HepG2 (cell line): ENCODE results near the gene SRRM4. TPM values are rescaled to one million over a fixed set of nuclear protein-coding genes. Genes with fewer than 3 reads are reported as not detected.

Experiments
- ATAC-seq: fragments of 200-7000 bp; cut with Tn5 transposase; 3 replicates; pipeline ENCODE4 v1.9.1; 2020; ENCODE audit warnings: mild to moderate bottlenecking, moderate library complexity
- BruUV-seq: library from RNA; stranded (reverse); fragments of 400-500 nt; replicated peaks from 2 replicates; lab custom pipeline; 2021; lab: Mats Ljungman, UMichigan
- CTCF ChIA-PET: fragments of 300-600 bp; formaldehyde crosslinking; extraction: SDS; loops from one replicate; lab custom pipeline; 2021; ENCODE audit warnings: low total read pairs, inconsistent platforms, low intra/inter-chr PET ratio; lab: Yijun Ruan, JAX
- POLR2A ChIA-PET: fragments of 350-600 bp; sonication (Branson Sonifier 250); formaldehyde crosslinking; loops from one replicate; lab custom pipeline; 2020; ENCODE audit warnings: antibody characterized with exemption, inconsistent platforms; lab: Yijun Ruan, JAX
- DNase-seq: peaks from one replicate; pipeline ENCODE4 v3.0.0-alpha.2; 2015; ENCODE audit warnings: low spot score
- FAIRE-seq: peaks from 3 replicates; lab custom pipeline; 2011; peaks lifted over from hg19 to GRCh38; lab: Jason Lieb, UNC
- H2AFZ ChIP-seq: one replicate; pipeline ENCODE4 v1.6.1; 2011; ENCODE audit warnings: low read length, inconsistent platforms
- H3K27ac ChIP-seq: fragments of 300-600 bp; 3 replicates; pipeline ENCODE4 v1.8.0; 2011; ENCODE audit warnings: mixed run types, mild to moderate bottlenecking, mixed read lengths, low read length, inconsistent platforms; ENCODE audit not compliant: insufficient read depth; ENCODE audit errors: extremely low read length
- H3K27me3 ChIP-seq, 2 experiments: fragments of 200-600 bp in 1 of 2; 2 replicates in 1 of 2; 3 replicates in 1 of 2; pipeline versions ENCODE4 v1.6.0 to v1.8.0; 2011; ENCODE audit warnings: low read length in 2 of 2, mild to moderate bottlenecking in 2 of 2, moderate library complexity in 2 of 2, inconsistent platforms in 1 of 2; ENCODE audit not compliant: insufficient read depth in 2 of 2, control insufficient read depth in 1 of 2
- H3K36me3 ChIP-seq, 2 experiments: fragments of 200-600 bp in 1 of 2; replicated peaks in 1 of 2; 2 replicates in 1 of 2; 3 replicates in 1 of 2; pipeline versions ENCODE4 v1.5.1 to v1.8.0; 2011; ENCODE audit warnings: low read length in 2 of 2, inconsistent platforms in 1 of 2; ENCODE audit not compliant: insufficient read depth in 2 of 2, control insufficient read depth in 1 of 2
- H3K4me1 ChIP-seq: 2 replicates; pipeline ENCODE4 v1.5.1; 2012; ENCODE audit warnings: low read length, inconsistent platforms; ENCODE audit not compliant: insufficient read depth
- H3K4me2 ChIP-seq: 2 replicates; pipeline ENCODE4 v1.6.0; 2011; ENCODE audit warnings: low read depth, low read length, inconsistent platforms
- H3K4me3 ChIP-seq, 3 experiments: fragments of 200-600 bp in 1 of 3; sonication (generic), shearing (Covaris generic) in 1 of 3; replicated peaks in 1 of 3; 2 replicates each; pipeline ENCODE4 v1.5.1; 2011 to 2016; ENCODE audit warnings: low read length in 3 of 3, inconsistent platforms in 2 of 3, low read depth in 2 of 3, mild to moderate bottlenecking in 2 of 3, control low read depth in 1 of 3, mixed read lengths in 1 of 3; ENCODE audit not compliant: insufficient read depth in 1 of 3
- H3K79me2 ChIP-seq: one replicate; pipeline ENCODE4 v1.6.1; 2011; ENCODE audit warnings: low read length, inconsistent platforms; ENCODE audit not compliant: insufficient read depth
- H3K9ac ChIP-seq: 2 replicates; pipeline ENCODE4 v1.6.0; 2011; ENCODE audit warnings: mild to moderate bottlenecking, low read depth, low read length, inconsistent platforms; ENCODE audit not compliant: insufficient read depth
- H3K9me3 ChIP-seq: 2 replicates; pipeline ENCODE4 v1.5.1; 2012; ENCODE audit warnings: mild to moderate bottlenecking, low read length
- H4K20me1 ChIP-seq: 2 replicates; pipeline ENCODE4 v1.6.0; 2011; ENCODE audit warnings: inconsistent platforms, mild to moderate bottlenecking, low read length, moderate library complexity; ENCODE audit not compliant: insufficient read depth
- FOXK2 ChIP-seq: fragments of 450-650 bp; IDR thresholded peaks from 2 replicates; pipeline ENCODE4 v1.6.1; 2016
- SP140L ChIP-seq: sonication (generic); formaldehyde crosslinking; IDR thresholded peaks from 2 replicates; pipeline ENCODE4 v1.4.0; 2020; ENCODE audit warnings: missing genetic modification reagents, borderline replicate concordance
- SRY ChIP-seq: sonication (generic); formaldehyde crosslinking; IDR thresholded peaks from 2 replicates; pipeline ENCODE4 v1.8.0; 2022; ENCODE audit warnings: mild to moderate bottlenecking, missing genetic modification reagents
- ZFP91 ChIP-seq: sonication (generic); formaldehyde crosslinking; IDR thresholded peaks from 2 replicates; pipeline ENCODE4 v1.9.0; 2022; ENCODE audit warnings: missing genetic modification reagents, mild to moderate bottlenecking, borderline replicate concordance
- ZMAT3 ChIP-seq: sonication (generic); formaldehyde crosslinking; conservative IDR thresholded peaks from 2 replicates; pipeline ENCODE4 v1.7.0; 2021; ENCODE audit warnings: missing genetic modification reagents
- ZNF263 ChIP-seq: sonication (generic); formaldehyde crosslinking; IDR thresholded peaks from 2 replicates; pipeline ENCODE4 v1.4.0; 2020; ENCODE audit warnings: missing genetic modification reagents
- ZNF564 ChIP-seq: sonication (generic); formaldehyde crosslinking; IDR thresholded peaks from 2 replicates; pipeline ENCODE4 v1.8.1; 2023; ENCODE audit warnings: mild to moderate bottlenecking, missing genetic modification reagents
- ZNF746 ChIP-seq: sonication (generic); formaldehyde crosslinking; IDR thresholded peaks from 2 replicates; pipeline ENCODE4 v1.8.0; 2022; ENCODE audit warnings: mild to moderate bottlenecking, missing genetic modification reagents
- ZNF770 ChIP-seq: sonication (generic); formaldehyde crosslinking; IDR thresholded peaks from 2 replicates; pipeline ENCODE4 v1.5.0; 2020; ENCODE audit warnings: mild to moderate bottlenecking, missing genetic modification reagents
- ZNF878 ChIP-seq: sonication (generic); formaldehyde crosslinking; IDR thresholded peaks from 2 replicates; pipeline ENCODE4 v1.8.1; 2023; ENCODE audit warnings: mild to moderate bottlenecking, missing genetic modification reagents, moderate library complexity
- WGBS: methylation state at CpG from one replicate; pipeline ENCODE4 v1.1.6; 2017; ENCODE audit warnings: low lambda C conversion rate; 5-methylcytosine and 5-hydroxymethylcytosine counted together
- in situ Hi-C: cut with HindIII; loops from 2 replicates; pipeline ENCODE4 v1.10.0; 2017; ENCODE audit warnings: low pct_unique_long_range_greater_than_20kb; ENCODE audit not compliant: extremely low pct_ligation_motif_present
- intact Hi-C: fragments of 100-400 bp; cut with micrococcal nuclease; formaldehyde crosslinking; loops from one replicate; pipeline ENCODE4 v1.10.0; 2022; ENCODE audit not compliant: unreplicated experiment
- polyA plus RNA-seq, 8 experiments: library from polyadenylated mRNA; depleted of rRNA in 3 of 8; stranded (reverse) in 7 of 8; unstranded in 1 of 8; fragments of >200 nt; fragmentation: Illumina TruSeq in 4 of 8; extraction: Trizol in 4 of 8; gene quantifications; 2 replicates each; pipeline versions ENCODE4 v1.2.1 to v1.2.3, GENCODE V29; 2011 to 2016; ENCODE audit warnings: low read depth in 4 of 8, missing spikeins in 1 of 8, mixed read lengths in 1 of 8; ENCODE audit not compliant: insufficient read depth in 1 of 8
- total RNA-seq, 5 experiments: library from RNA; depleted of rRNA; stranded (reverse); fragments of >200 nt; fragmentation: Illumina TruSeq; extraction: Trizol; gene quantifications; 2 replicates each; pipeline ENCODE4 v1.2.3, GENCODE V29; 2016; ENCODE audit warnings: low read depth in 1 of 5

SRRM4 gene
- total and polyA plus RNA-seq, 2 of the 13 experiments (the other 11 are each of a cell fraction or from before 2014, with no cell fraction given): not detected

- DNase-seq: no peak
- Histone ChIP-seq H3K9ac (no peak overlapping the region), H3K4me2 (no peak overlapping the region), H4K20me1 (no peaks in the 10 kb centered on the region), H3K36me3 (no peaks in the 10 kb centered on the region)
- POLR2A ChIA-PET: no interaction called here
- in situ Hi-C loops: no loop called here
- FAIRE-seq: no peak
- ATAC-seq: no peak
- TF ChIP-seq ZNF770 (CRISPR knock-in tag) (no peak), ZFP91 (CRISPR knock-in tag) (no peak), SP140L (CRISPR knock-in tag) (no peak), ZNF878 (no peak), ZMAT3 (CRISPR knock-in tag) (no peak), FOXK2 (no peak), SRY (CRISPR knock-in tag) (no peak), ZNF263 (no peak), ZNF564 (no peak), ZNF746 (no peak)
- TF ChIP-seq, all 625 proteins: peak for 0
- no peaks in the 10 kb centered on the region for H3K79me2 ChIP-seq
- no peak overlapping the region for H3K27ac ChIP-seq
- no peaks in the 10 kb centered on the region for H3K9me3 ChIP-seq
- CTCF ChIA-PET: no interaction called here
- intact Hi-C loops: no loop called here
- no peak overlapping the region for H3K4me3 ChIP-seq
- 44% methylated on average over 15 of the region's 15 CpGs for WGBS
- no peak overlapping the region for H2AFZ ChIP-seq
- H3K27me3 ChIP-seq: no peaks in the 10 kb centered on the region; a peak in 1 of 5 replicates
- BruUV-seq: no TSS peak
- no peaks in the 10 kb centered on the region for H3K4me1 ChIP-seq
These were observed 190.5 kb downstream of the SRRM4 start for GRCh38 chr12:119171691-119172425.
